Measurements from ENCODE around the gene TRPM3. TPM values are rescaled to one million over a fixed set of nuclear protein-coding genes. Genes with fewer than 3 reads are reported as not detected.

The TRPM3 gene
- total and polyA plus RNA-seq, 4 experiments from 2014 or later = not detected

- Histone ChIP-seq H3K4me1 (ENCODE audit: insufficient read depth, low read length) (no peaks in the 10 kb centered on the region), H3K27ac (ENCODE audit: low read depth, low read length) (no peak overlapping the region), H3K36me3 (ENCODE audit: insufficient read depth, low read length) (no peaks in the 10 kb centered on the region), H3K27me3 (ENCODE audit: insufficient read depth, low read length) (no peaks in the 10 kb centered on the region), H3K4me3 (ENCODE audit: low read length in 2 of 2) (no peak overlapping the region), H3K9me3 (ENCODE audit: control insufficient read depth in 1 of 2, low read length in 2 of 2) (no peaks in the 10 kb centered on the region)
- Mint-ChIP-seq H3K9me3 (peaks cover 0 to 3% (median 0%) of the 10 kb centered on the region in 8 donors), H3K4me3 (no peak overlapping the region), H3K36me3 (no peaks in the 10 kb centered on the region), H3K4me1 (no peaks in the 10 kb centered on the region), H3K27me3 (peaks cover 1 to 3% of the 10 kb centered on the region in 2 donors), H3K27ac (no peak overlapping the region)
- intact Hi-C loops (cut with micrococcal nuclease) = no loop called here
- DNase-seq = no peak
- ChIA-PET POLR2A (ENCODE audit: partially characterized antibody) (no interaction called here), CTCF (ENCODE audit: partially characterized antibody) (no interaction called here)
These were observed 319.2 kb downstream of the TRPM3 start for GRCh38 chr9:70802206-70802605.

DNA sequence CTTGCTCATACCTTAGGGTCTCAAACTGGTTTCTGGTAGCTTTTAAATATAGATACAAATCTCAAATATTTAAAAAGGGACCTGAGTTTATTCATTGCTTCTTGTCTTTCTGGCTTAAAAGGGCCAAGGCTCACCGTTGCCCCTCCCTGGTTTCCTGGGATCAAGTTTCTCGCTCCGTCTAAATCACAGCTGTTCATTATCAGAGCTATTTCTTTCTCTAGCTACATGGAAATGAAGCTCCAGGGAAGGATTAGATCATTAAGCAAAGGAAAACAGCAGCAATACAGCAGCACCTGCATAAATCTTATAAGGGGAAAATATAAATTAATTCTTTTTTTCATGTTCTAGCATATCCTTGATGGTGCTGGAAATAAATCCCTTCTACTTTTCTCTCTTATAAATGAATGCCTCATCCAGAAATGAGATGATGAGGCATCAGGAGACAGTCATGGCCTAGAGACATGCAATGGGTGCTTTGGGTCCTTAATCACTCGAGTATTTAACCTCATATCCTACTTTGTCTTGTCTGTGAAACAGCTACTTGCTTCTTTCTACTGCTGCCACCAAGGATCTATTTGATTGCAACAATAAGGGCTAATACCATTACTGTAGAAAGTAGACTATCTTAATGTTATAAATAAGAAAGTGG is 320.1 kb downstream of the TRPM3 start:
- no peaks in the 10 kb centered on the region for H3K27me3 ChIP-seq (ENCODE audit: insufficient read depth, low read length)
- H3K4me3 Mint-ChIP-seq = no peak overlapping the region
- POLR2A ChIA-PET (ENCODE audit: partially characterized antibody) = no interaction called here
- no peaks in the 10 kb centered on the region for H3K4me1 ChIP-seq (ENCODE audit: insufficient read depth, low read length)
- H3K36me3 ChIP-seq (ENCODE audit: insufficient read depth, low read length) = no peaks in the 10 kb centered on the region
- H3K9me3 ChIP-seq (ENCODE audit: control insufficient read depth in 1 of 2, low read length in 2 of 2) = no peaks in the 10 kb centered on the region
- H3K4me3 ChIP-seq (ENCODE audit: low read length in 2 of 2) = no peak overlapping the region
- DNase-seq = no peak
- no peaks in the 10 kb centered on the region for H3K4me1 Mint-ChIP-seq
- H3K9me3 Mint-ChIP-seq = peaks cover 0 to 3% (median 0%) of the 10 kb centered on the region in 8 donors
- H3K27ac Mint-ChIP-seq = no peak overlapping the region
- intact Hi-C loops (cut with micrococcal nuclease) = no loop called here
- no peak overlapping the region for H3K27ac ChIP-seq (ENCODE audit: low read depth, low read length)
- H3K36me3 Mint-ChIP-seq = no peaks in the 10 kb centered on the region
- peaks cover 1 to 3% of the 10 kb centered on the region in 2 donors for H3K27me3 Mint-ChIP-seq
- CTCF ChIA-PET (ENCODE audit: partially characterized antibody) = interaction anchor here (1.4 kb wide), 1 partner anchor 10 kb away, joined by 4 read pairs; no protein-coding TSS in a partner anchor

- Histone ChIP-seq H3K9me3 (ENCODE audit: control insufficient read depth in 1 of 2, low read length in 2 of 2) (no peaks in the 10 kb centered on the region), H3K36me3 (ENCODE audit: insufficient read depth, low read length) (no peaks in the 10 kb centered on the region), H3K4me3 (ENCODE audit: low read length in 2 of 2) (no peak overlapping the region), H3K27me3 (ENCODE audit: insufficient read depth, low read length) (no peaks in the 10 kb centered on the region), H3K4me1 (ENCODE audit: insufficient read depth, low read length) (no peaks in the 10 kb centered on the region), H3K27ac (ENCODE audit: low read depth, low read length) (no peak overlapping the region)
- intact Hi-C loops (cut with micrococcal nuclease) = no loop called here
- H3K4me3 Mint-ChIP-seq = no peak overlapping the region
- ChIA-PET CTCF (ENCODE audit: partially characterized antibody) (no interaction called here), POLR2A (ENCODE audit: partially characterized antibody) (no interaction called here)
- no peaks in the 10 kb centered on the region for H3K36me3 Mint-ChIP-seq
- peaks cover 1 to 3% of the 10 kb centered on the region in 2 donors for H3K27me3 Mint-ChIP-seq
- H3K4me1 Mint-ChIP-seq = no peaks in the 10 kb centered on the region
- no peak for DNase-seq
- no peak overlapping the region for H3K27ac Mint-ChIP-seq
- no peaks in the 10 kb centered on the region for H3K9me3 Mint-ChIP-seq
These were observed 323.4 kb downstream of the TRPM3 start for GRCh38 chr9:70798018-70798417.

DNA sequence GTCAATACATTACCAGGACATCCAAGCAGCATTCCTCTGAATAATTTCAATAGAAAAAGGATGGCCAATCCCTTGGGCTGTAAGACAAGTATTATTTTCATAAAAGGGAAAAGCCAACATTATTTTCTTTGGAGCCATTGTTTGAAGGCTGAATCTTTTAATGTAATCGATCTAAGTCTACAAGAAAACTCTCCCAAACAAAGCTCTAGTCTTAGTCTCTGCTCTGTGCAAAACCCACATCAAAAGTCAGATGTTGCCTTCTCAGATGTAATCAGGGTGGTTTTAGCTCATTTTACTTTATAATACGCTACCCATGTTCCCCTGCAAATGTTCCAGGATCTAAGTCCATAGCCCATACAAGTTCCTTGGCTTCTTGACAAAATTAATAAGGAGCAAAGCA is 325.6 kb downstream of the TRPM3 start:
- Mint-ChIP-seq H3K27me3 (peaks cover 0 to 5% of the 10 kb centered on the region in 2 donors), H3K27ac (no peak overlapping the region), H3K36me3 (no peaks in the 10 kb centered on the region), H3K9me3 (no peaks in the 10 kb centered on the region), H3K4me1 (no peaks in the 10 kb centered on the region), H3K4me3 (no peak overlapping the region)
- intact Hi-C loops (cut with micrococcal nuclease) = no loop called here
- ChIA-PET CTCF (ENCODE audit: partially characterized antibody) (interaction anchor here (1.2 kb wide), 1 partner anchor 15 kb away, joined by 4 read pairs; no protein-coding TSS in a partner anchor), POLR2A (ENCODE audit: partially characterized antibody) (no interaction called here)
- no peaks in the 10 kb centered on the region for H3K4me1 ChIP-seq (ENCODE audit: insufficient read depth, low read length)
- H3K36me3 ChIP-seq (ENCODE audit: insufficient read depth, low read length) = no peaks in the 10 kb centered on the region
- H3K9me3 ChIP-seq (ENCODE audit: control insufficient read depth in 1 of 2, low read length in 2 of 2) = no peaks in the 10 kb centered on the region
- no peak overlapping the region for H3K27ac ChIP-seq (ENCODE audit: low read depth, low read length)
- DNase-seq = no peak
- H3K4me3 ChIP-seq (ENCODE audit: low read length in 2 of 2) = no peak overlapping the region
- H3K27me3 ChIP-seq (ENCODE audit: insufficient read depth, low read length) = no peaks in the 10 kb centered on the region

DNA sequence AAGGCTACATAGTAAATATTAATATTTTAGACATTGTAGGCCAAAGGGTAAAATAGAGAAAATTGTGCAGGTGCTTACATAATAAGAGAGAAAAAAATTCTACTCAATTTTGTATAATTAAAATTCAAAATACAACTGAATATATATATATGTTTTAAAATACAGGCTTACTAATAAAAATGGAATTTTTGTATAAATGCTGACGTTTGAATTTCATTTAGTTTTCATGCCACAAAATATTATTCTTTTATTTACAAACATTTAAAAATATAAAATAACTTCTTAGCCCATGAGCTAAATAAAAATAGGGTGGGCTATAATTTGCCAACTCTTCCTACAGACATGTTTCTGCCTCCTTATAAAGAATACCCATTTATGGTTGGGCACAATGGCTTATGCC is 328.6 kb downstream of the TRPM3 start:
- no peaks in the 10 kb centered on the region for H3K27me3 ChIP-seq (ENCODE audit: insufficient read depth, low read length)
- no peaks in the 10 kb centered on the region for H3K9me3 ChIP-seq (ENCODE audit: control insufficient read depth in 1 of 2, low read length in 2 of 2)
- ChIA-PET POLR2A (ENCODE audit: partially characterized antibody) (no interaction called here), CTCF (ENCODE audit: partially characterized antibody) (no interaction called here)
- Mint-ChIP-seq H3K27ac (no peak overlapping the region), H3K4me1 (no peaks in the 10 kb centered on the region), H3K9me3 (no peaks in the 10 kb centered on the region), H3K27me3 (peaks cover 0 to 5% of the 10 kb centered on the region in 2 donors), H3K36me3 (no peaks in the 10 kb centered on the region), H3K4me3 (no peak overlapping the region)
- H3K27ac ChIP-seq (ENCODE audit: low read depth, low read length) = no peak overlapping the region
- intact Hi-C loops (cut with micrococcal nuclease) = no loop called here
- no peaks in the 10 kb centered on the region for H3K4me1 ChIP-seq (ENCODE audit: insufficient read depth, low read length)
- no peak for DNase-seq
- H3K36me3 ChIP-seq (ENCODE audit: insufficient read depth, low read length) = no peaks in the 10 kb centered on the region
- no peak overlapping the region for H3K4me3 ChIP-seq (ENCODE audit: low read length in 2 of 2)

GRCh38 chr9:70791936-70792335 is 329.5 kb downstream of the TRPM3 start:
- H3K27ac ChIP-seq (ENCODE audit: low read depth, low read length) = no peak overlapping the region
- H3K4me3 Mint-ChIP-seq = no peak overlapping the region
- no peak overlapping the region for H3K4me3 ChIP-seq (ENCODE audit: low read length in 2 of 2)
- no peaks in the 10 kb centered on the region for H3K36me3 ChIP-seq (ENCODE audit: insufficient read depth, low read length)
- POLR2A ChIA-PET (ENCODE audit: partially characterized antibody) = no interaction called here
- no peak overlapping the region for H3K27ac Mint-ChIP-seq
- no peak for DNase-seq
- no peaks in the 10 kb centered on the region for H3K27me3 ChIP-seq (ENCODE audit: insufficient read depth, low read length)
- H3K4me1 Mint-ChIP-seq = no peaks in the 10 kb centered on the region
- CTCF ChIA-PET (ENCODE audit: partially characterized antibody) = interaction anchor here (0.9 kb wide), 1 partner anchor 9 kb away, joined by 4 read pairs; no protein-coding TSS in a partner anchor
- intact Hi-C loops (cut with micrococcal nuclease) = no loop called here
- H3K9me3 ChIP-seq (ENCODE audit: control insufficient read depth in 1 of 2, low read length in 2 of 2) = no peaks in the 10 kb centered on the region
- H3K9me3 Mint-ChIP-seq = no peaks in the 10 kb centered on the region
- no peaks in the 10 kb centered on the region for H3K4me1 ChIP-seq (ENCODE audit: insufficient read depth, low read length)
- H3K27me3 Mint-ChIP-seq = peaks cover 0 to 5% of the 10 kb centered on the region in 2 donors
- H3K36me3 Mint-ChIP-seq = no peaks in the 10 kb centered on the region

DNA sequence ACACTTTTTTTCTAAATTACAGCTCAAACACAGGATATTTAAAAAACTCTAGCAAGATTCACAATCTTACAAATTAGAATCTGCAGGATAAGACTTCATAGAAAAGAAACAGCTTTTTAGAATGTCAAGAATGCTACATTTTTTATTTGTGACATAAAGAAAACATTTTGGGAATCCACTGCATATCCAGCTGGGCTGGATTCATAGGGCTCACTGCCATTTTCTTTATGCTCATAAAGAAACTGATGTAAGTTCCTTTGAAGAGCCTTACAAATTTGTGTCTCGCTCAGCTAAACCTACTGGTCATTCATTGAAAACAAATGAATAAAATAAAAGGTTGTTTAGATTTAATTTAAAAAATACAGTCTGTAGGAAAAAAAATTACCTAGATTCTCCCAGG is 332.3 kb downstream of the TRPM3 start:
- no peaks in the 10 kb centered on the region for H3K36me3 ChIP-seq (ENCODE audit: insufficient read depth, low read length)
- no peaks in the 10 kb centered on the region for H3K27me3 ChIP-seq (ENCODE audit: insufficient read depth, low read length)
- peaks cover 0 to 2% of the 10 kb centered on the region in 2 donors for H3K27me3 Mint-ChIP-seq
- no peak overlapping the region for H3K4me3 Mint-ChIP-seq
- intact Hi-C loops (cut with micrococcal nuclease) = no loop called here
- ChIA-PET POLR2A (ENCODE audit: partially characterized antibody) (no interaction called here), CTCF (ENCODE audit: partially characterized antibody) (no interaction called here)
- no peak overlapping the region for H3K27ac ChIP-seq (ENCODE audit: low read depth, low read length)
- H3K4me3 ChIP-seq (ENCODE audit: low read length in 2 of 2) = no peak overlapping the region
- H3K9me3 Mint-ChIP-seq = no peaks in the 10 kb centered on the region
- no peak for DNase-seq
- no peaks in the 10 kb centered on the region for H3K4me1 ChIP-seq (ENCODE audit: insufficient read depth, low read length)
- H3K9me3 ChIP-seq (ENCODE audit: control insufficient read depth in 1 of 2, low read length in 2 of 2) = no peaks in the 10 kb centered on the region
- no peaks in the 10 kb centered on the region for H3K4me1 Mint-ChIP-seq
- H3K36me3 Mint-ChIP-seq = no peaks in the 10 kb centered on the region
- no peak overlapping the region for H3K27ac Mint-ChIP-seq

DNA sequence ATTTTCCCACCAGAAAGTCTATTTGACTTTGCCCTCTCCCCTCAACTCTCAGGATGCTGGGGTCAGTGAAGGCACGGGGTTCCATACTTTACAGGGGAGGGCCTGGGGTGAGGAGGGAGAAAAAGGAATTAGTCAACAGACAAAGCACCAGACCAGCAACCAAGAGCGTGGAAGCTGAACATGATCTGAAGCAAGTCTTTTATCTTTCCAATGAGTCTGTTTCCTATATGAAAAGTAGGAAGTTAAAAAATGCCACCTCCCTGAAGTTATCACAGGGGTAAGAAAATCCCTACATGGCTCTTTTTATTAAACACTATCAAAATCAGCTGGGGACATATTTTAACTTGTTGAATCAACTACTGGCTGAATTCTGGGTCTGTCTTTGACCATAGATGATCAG is 337.0 kb downstream of the TRPM3 start:
- Mint-ChIP-seq H3K9me3 (no peaks in the 10 kb centered on the region), H3K36me3 (no peaks in the 10 kb centered on the region), H3K27me3 (no peaks in the 10 kb centered on the region), H3K4me1 (no peaks in the 10 kb centered on the region), H3K4me3 (no peak overlapping the region), H3K27ac (no peak overlapping the region)
- no peaks in the 10 kb centered on the region for H3K4me1 ChIP-seq (ENCODE audit: insufficient read depth, low read length)
- no peak overlapping the region for H3K27ac ChIP-seq (ENCODE audit: low read depth, low read length)
- no peak overlapping the region for H3K4me3 ChIP-seq (ENCODE audit: low read length in 2 of 2)
- DNase-seq = no peak
- H3K36me3 ChIP-seq (ENCODE audit: insufficient read depth, low read length) = no peaks in the 10 kb centered on the region
- H3K27me3 ChIP-seq (ENCODE audit: insufficient read depth, low read length) = no peaks in the 10 kb centered on the region
- intact Hi-C loops (cut with micrococcal nuclease) = no loop called here
- POLR2A ChIA-PET (ENCODE audit: partially characterized antibody) = no interaction called here
- CTCF ChIA-PET (ENCODE audit: partially characterized antibody) = no interaction called here
- no peaks in the 10 kb centered on the region for H3K9me3 ChIP-seq (ENCODE audit: control insufficient read depth in 1 of 2, low read length in 2 of 2)
